AG09319 (cell line): ENCODE measurements around the gene GLRA2.

Source experiments
- DNase-seq: peaks from one replicate; pipeline ENCODE4 v3.0.0-alpha.2; 2010; ENCODE audit warnings: low read depth; ENCODE audit errors: extremely low read depth
- CTCF ChIP-seq: IDR thresholded peaks from 2 replicates; pipeline ENCODE4 v1.5.1; 2011; ENCODE audit warnings: low read depth, mild to moderate bottlenecking, inconsistent platforms, low read length, moderate library complexity

Gene GLRA2

DNA sequence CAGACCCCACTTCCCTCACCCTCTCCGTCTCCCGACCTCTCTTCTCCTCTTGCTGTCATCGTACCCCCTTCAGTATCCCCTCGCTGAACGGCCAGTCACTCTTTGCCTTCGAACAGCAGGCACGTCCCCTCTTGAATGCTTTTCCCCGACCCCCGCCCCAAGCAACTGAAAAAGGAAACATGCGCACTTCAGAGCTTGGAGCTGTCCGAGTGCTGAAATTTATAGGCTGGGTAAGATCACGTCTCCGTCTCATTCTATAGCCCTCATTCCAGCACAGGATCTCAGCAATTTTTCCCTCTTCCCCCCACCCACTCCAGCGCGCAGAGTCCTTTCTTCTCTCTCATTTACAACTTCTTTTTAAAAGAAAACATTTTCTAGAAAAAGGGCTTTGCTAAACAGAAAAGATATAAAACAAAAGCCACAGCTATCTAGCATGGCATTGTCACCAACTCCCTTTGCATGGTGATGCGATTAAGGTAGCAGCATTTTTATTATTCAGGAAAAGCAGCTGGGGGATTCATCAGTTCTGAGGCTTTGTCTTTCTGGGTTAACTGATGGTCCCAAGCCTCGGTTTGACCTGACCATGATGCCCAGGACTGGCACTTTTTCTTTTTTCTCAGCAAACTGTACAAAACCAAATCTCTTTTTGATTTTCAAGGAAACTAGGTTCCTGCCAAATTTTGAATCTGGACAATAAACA, at the start of gene GLRA2:
GLRA2 (plus strand) TSS at position 247 of the 700 bp plus-strand sequence. CDS start 522 bp downstream, outside the sequence.
- no peak for TF ChIP-seq CTCF
- no peak for DNase-seq

DNA sequence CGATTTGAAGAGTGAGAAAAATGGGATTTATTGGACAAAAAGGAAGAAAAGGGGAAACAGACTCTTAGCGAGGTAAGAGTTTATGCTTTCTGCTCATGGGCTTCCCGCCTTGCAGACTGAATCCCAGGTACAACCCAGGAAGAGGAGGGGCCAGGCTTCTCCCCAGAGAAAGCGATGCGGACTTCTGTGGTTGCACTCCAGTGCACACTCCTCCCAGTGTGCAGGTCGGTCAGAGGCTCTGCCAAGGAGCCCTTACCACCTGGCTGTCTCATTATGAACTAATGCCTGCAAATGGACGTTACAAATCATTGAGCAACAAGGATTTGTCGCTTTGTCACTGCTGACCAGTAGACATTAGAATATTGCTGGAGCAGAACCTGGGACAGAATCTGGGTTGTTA, 39.9 kb upstream of the GLRA2 start:
- TF ChIP-seq CTCF: no peak
- DNase-seq: no peak

DNA sequence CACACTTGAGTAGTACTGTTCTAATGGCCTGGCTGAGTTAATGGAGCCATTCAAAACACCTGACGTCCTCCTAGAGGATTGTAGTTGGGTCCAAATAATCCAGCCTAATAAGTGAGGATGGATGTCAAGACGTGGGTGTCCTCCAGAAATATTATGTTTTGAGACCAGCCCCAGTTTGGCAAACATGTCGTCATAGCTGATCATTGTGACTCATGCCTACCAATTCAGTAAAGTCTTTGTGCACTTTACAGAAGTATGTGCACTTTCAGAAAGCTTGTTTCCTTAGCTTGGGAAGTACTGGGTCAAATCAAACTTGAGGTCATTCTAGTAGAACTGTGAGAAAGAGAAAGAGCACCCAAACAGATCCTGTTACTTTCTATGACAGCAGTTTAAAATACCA, 37.6 kb upstream of the GLRA2 start:
- DNase-seq: no peak
- TF ChIP-seq CTCF: no peak

DNA sequence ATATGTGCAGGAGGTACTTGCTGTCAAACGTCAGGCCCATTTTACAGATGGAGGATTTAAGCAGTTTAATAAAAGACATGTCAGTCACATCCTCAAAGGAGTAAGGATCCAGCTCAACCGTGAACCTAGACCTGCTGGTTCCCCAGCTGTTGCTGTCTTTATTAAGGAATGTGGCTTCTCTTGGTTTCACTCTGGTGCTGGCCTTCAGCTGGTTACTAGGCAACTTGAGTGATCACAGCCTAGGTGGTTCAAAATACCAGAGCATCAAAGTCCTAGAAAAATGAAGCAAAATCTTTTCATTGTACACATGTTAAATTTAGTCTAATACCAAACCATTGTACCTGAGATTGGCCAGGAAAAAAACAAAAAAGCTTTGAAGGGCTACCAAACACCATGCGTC, 32.7 kb upstream of the GLRA2 start:
- DNase-seq: no peak
- TF ChIP-seq CTCF: no peak

- no peak for TF ChIP-seq CTCF
- no peak for DNase-seq
These were observed 32.1 kb upstream of the GLRA2 start for GRCh38 chrX:14497184-14497666.

GRCh38 chrX:14501327-14501726, 28.0 kb upstream of the GLRA2 start:
- no peak for DNase-seq
- no peak for TF ChIP-seq CTCF

DNA sequence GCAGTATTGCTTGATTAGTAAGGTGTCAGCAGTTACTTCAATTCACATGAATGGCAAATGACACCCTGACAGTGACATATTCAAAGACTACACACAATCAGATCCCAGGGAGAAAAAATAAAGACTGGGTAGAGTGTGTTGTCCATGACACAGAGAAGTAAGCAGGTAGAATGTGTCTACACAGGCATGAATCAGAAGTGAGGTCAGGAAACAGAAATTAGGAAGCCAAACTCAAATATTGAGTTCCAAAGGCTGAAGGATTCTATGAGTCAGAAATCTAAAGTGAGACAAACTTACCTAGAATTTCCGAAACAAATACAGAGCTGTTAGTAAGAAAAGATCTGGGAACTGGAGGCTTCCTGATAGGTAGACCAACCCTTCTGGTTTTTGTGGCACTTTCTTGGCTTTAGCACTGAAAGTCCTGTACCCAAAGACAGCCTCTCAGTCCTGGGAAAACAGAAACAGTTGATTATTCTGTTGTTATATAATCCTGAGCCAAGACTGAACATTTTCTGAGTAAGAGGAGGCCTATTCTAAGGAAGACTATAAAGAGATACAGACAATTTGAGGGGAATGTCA, 24.3 kb upstream of the GLRA2 start:
- DNase-seq: no peak
- TF ChIP-seq CTCF: no peak
